HL-60 (cell line): ENCODE measurements around the gene PILRB.
"Not testable (repeated sequence)": the region's sequence is repeated elsewhere in the genome, so short reads cannot be mapped to it uniquely, and the experiment has no call there.

ENCODE experiments used
- DNase-seq, 2 experiments: peaks; one replicate each; pipeline ENCODE4 v3.0.0-alpha.2; 2010 to 2020; ENCODE audit warnings: low read depth in 1 of 2, low spot score in 1 of 2
- H3K27ac ChIP-seq: fragments of 250-450 bp; sonication (Bioruptor Pico); replicated peaks from 2 replicates; pipeline ENCODE4 v1.5.1; 2020; ENCODE audit warnings: mild to moderate bottlenecking, moderate library complexity
- H3K27me3 ChIP-seq: fragments of 250-450 bp; sonication (Bioruptor Pico); 2 replicates; pipeline ENCODE4 v1.5.1; 2021; ENCODE audit warnings: mild to moderate bottlenecking, moderate library complexity; ENCODE audit not compliant: insufficient read depth, poor library complexity, severe bottlenecking
- H3K4me3 ChIP-seq: replicated peaks from 2 replicates; pipeline ENCODE4 v1.5.1; 2011; ENCODE audit warnings: mild to moderate bottlenecking, control low read depth, low read length; ENCODE audit not compliant: insufficient read depth
- GABPA ChIP-seq: IDR thresholded peaks from 2 replicates; pipeline ENCODE4 v1.6.1; 2012; ENCODE audit warnings: low read depth
- POLR2AphosphoS5 ChIP-seq: IDR thresholded peaks from 2 replicates; pipeline ENCODE4 v1.6.1; 2012; ENCODE audit warnings: low read depth
- REST ChIP-seq: IDR thresholded peaks from 2 replicates; pipeline ENCODE4 v1.6.1; 2012; ENCODE audit warnings: low read depth; ENCODE audit not compliant: insufficient replicate concordance
- SPI1 ChIP-seq: IDR thresholded peaks from 2 replicates; pipeline ENCODE4 v1.6.1; 2012; ENCODE audit warnings: low read depth, mild to moderate bottlenecking, borderline replicate concordance
- long read RNA-seq: library from polyadenylated mRNA; unstranded; transcript quantifications from one replicate; pipeline ENCODE4 v2.0.0, GENCODE V29; 2020

Gene PILRB
- long read RNA-seq, partial matches to known transcripts: 0 of 2 reads
- long read RNA-seq, other reads (novel, unspliced or antisense): 1 of 2 reads

GRCh38 chr7:100358027-100358856, at the start of gene PILRB:
PILRB (plus strand) TSS chr7:100358117; CDS start chr7:100358303, 186 bp downstream.
- no peak for DNase-seq
- Histone ChIP-seq H3K4me3 (no peak within 1 kb of the TSS), H3K27me3 (no peaks in the 10 kb centered on the region), H3K27ac (peak within 1 kb of the TSS; percentile 75)
- TF ChIP-seq SPI1 (peak; percentile 11; the same call in 1 of the 2 replicates), GABPA (no peak)

DNA sequence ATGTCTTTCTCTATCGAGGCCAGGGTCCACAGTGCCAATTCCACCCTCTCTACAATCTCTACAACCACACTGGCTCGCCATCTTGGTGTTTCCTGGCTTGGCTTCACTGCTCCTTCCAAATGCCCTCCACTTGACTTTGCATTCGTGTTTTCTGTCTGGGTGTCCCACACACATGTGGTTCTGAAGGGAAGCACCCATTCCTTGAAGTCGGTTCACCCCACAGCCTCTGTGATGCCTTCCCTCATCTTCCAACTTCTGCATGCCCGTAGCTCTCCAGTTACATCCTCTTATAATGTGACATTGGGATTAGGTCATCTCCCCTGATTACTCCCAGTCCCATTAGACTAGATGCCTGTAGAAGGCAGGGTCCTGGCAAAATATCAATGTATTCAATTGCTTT, 39.6 kb upstream of the PILRB start:
- peak in 1 of 2 experiments; percentile 55 for DNase-seq
- not testable (repeated sequence) for H3K4me3 ChIP-seq, H3K27me3 ChIP-seq
- peak overlapping the region; percentile 69 for H3K27ac ChIP-seq

GRCh38 chr7:100321648-100322047, 36.3 kb upstream of the PILRB start:
- H3K4me3 ChIP-seq, H3K27ac ChIP-seq, H3K27me3 ChIP-seq, DNase-seq: not testable (repeated sequence)

GRCh38 chr7:100324194-100324593, 33.7 kb upstream of the PILRB start:
- not testable (repeated sequence) for H3K27me3 ChIP-seq, H3K4me3 ChIP-seq, DNase-seq, H3K27ac ChIP-seq

DNA sequence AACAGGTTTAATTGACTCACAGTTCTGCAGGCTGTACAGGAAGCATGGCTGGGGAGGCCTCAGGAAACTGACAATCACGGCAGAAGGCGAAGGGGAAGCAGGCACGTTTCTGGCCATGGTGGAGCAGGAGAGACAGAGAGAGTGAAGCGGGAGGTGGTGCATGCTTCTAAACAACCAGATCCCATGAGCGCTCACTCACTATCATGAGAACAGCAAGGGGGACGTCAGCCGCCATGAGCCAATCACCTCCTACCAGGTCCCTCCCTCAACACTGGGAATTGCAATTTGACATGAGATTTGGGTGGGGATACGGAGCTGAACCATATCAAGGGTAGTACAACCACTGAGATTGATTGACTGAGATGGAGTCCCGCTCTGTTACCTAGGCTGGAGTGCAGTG, 32.2 kb upstream of the PILRB start:
- not testable (repeated sequence) for H3K4me3 ChIP-seq, DNase-seq, H3K27me3 ChIP-seq, H3K27ac ChIP-seq

GRCh38 chr7:100326914-100327313, 31.0 kb upstream of the PILRB start:
- H3K27me3 ChIP-seq, H3K27ac ChIP-seq, H3K4me3 ChIP-seq, DNase-seq: not testable (repeated sequence)

GRCh38 chr7:100335566-100336466, 22.1 kb upstream of the PILRB start:
- DNase-seq: peak; percentile 94 to 96
- Histone ChIP-seq H3K4me3 (peak overlapping the region; percentile 66), H3K27ac (peak overlapping the region; percentile 89)
- TF ChIP-seq POLR2AphosphoS5 (peak; percentile 99), REST (peak; percentile 44)
- not testable (repeated sequence) for H3K27me3 ChIP-seq

GRCh38 chr7:100338083-100338696, 19.7 kb upstream of the PILRB start:
- not testable (repeated sequence) for H3K27ac ChIP-seq, DNase-seq, H3K27me3 ChIP-seq, H3K4me3 ChIP-seq

GRCh38 chr7:100341286-100341685, 16.6 kb upstream of the PILRB start:
- not testable (repeated sequence) for H3K27ac ChIP-seq

More at GRCh38 chr7:100341286-100341685, 16.6 kb upstream of the PILRB start:
- H3K27me3 ChIP-seq, DNase-seq, H3K4me3 ChIP-seq: not testable (repeated sequence)
